CD8-positive, alpha-beta memory T cell (primary cell): Measurements from ENCODE around the gene PEX16. TPM values are rescaled to one million over a fixed set of nuclear protein-coding genes. Genes with fewer than 3 reads are reported as not detected.
A peak's percentile ranks its signal among the peaks of the same experiment; 100 is the strongest.

Experiments used
- CTCF ChIA-PET: fragments of 350-600 bp; sonication (Branson Sonifier 250); formaldehyde crosslinking; loops from one replicate; lab custom pipeline; 2021; ENCODE audit warnings: antibody characterized with exemption; lab: Charles Lee
- POLR2A ChIA-PET: fragments of 350-600 bp; sonication (Branson Sonifier 250); formaldehyde crosslinking; loops from one replicate; lab custom pipeline; 2021; ENCODE audit warnings: antibody characterized with exemption; lab: Charles Lee
- DNase-seq, 5 donors: peaks; one replicate each; pipeline versions ENCODE4 v3.0.0 to v3.0.0-alpha.2; 2020 to 2022; ENCODE audit warnings: mixed read lengths in 1 of 5
- H3K27ac ChIP-seq: one replicate; pipeline ENCODE4 v1.7.0; 2013; ENCODE audit warnings: low read depth, mild to moderate bottlenecking, low read length, moderate library complexity
- H3K27me3 ChIP-seq: 2 replicates; pipeline ENCODE4 v1.7.0; 2013; ENCODE audit warnings: low read length, mild to moderate bottlenecking; ENCODE audit not compliant: insufficient read depth, poor library complexity, severe bottlenecking
- H3K36me3 ChIP-seq: 2 replicates; pipeline ENCODE4 v1.7.0; 2013; ENCODE audit warnings: mild to moderate bottlenecking, low read length, moderate library complexity; ENCODE audit not compliant: insufficient read depth
- H3K4me1 ChIP-seq: 2 replicates; pipeline ENCODE4 v1.7.0; 2013; ENCODE audit warnings: mild to moderate bottlenecking, low read length, moderate library complexity; ENCODE audit not compliant: insufficient read depth
- H3K4me3 ChIP-seq: 2 replicates; pipeline ENCODE4 v1.7.0; 2013; ENCODE audit warnings: mild to moderate bottlenecking, low read length
- H3K9me3 ChIP-seq: 2 replicates; pipeline ENCODE4 v1.7.0; 2013; ENCODE audit warnings: mild to moderate bottlenecking, low read length
- H3K27ac Mint-ChIP-seq, 8 donors: one replicate each; pipeline ENCODE4 v1.8.0; 2020 to 2021; ENCODE audit warnings: mixed read lengths in 8 of 8, mild to moderate bottlenecking in 6 of 8, inconsistent platforms in 3 of 8, moderate library complexity in 3 of 8
- H3K27me3 Mint-ChIP-seq, 2 donors: one replicate each; pipeline ENCODE4 v1.8.0; 2020 to 2021; ENCODE audit warnings: mixed read lengths in 2 of 2, mild to moderate bottlenecking in 1 of 2, moderate library complexity in 1 of 2
- H3K36me3 Mint-ChIP-seq, 3 donors: one replicate each; pipeline ENCODE4 v1.8.0; 2020 to 2021; ENCODE audit warnings: mixed read lengths in 3 of 3, inconsistent platforms in 1 of 3, mild to moderate bottlenecking in 1 of 3
- H3K4me1 Mint-ChIP-seq, 3 donors: one replicate each; pipeline ENCODE4 v1.8.0; 2020 to 2021; ENCODE audit warnings: mixed read lengths in 3 of 3, inconsistent platforms in 1 of 3, mild to moderate bottlenecking in 1 of 3
- H3K4me3 Mint-ChIP-seq, 7 donors: one replicate each; pipeline ENCODE4 v1.8.0; 2020 to 2021; ENCODE audit warnings: mixed read lengths in 7 of 7, mild to moderate bottlenecking in 6 of 7, moderate library complexity in 4 of 7, inconsistent platforms in 2 of 7
- H3K9me3 Mint-ChIP-seq, 5 donors: one replicate each; pipeline ENCODE4 v1.8.0; 2020 to 2022; ENCODE audit warnings: mixed read lengths in 5 of 5, mild to moderate bottlenecking in 3 of 5, moderate library complexity in 2 of 5, inconsistent platforms in 1 of 5
- polyA plus RNA-seq: library from polyadenylated mRNA; unstranded; fragments of 300-500 nt; fragmentation: Illumina TruSeq; gene quantifications from one replicate; pipeline ENCODE4 v1.2.3, GENCODE V29; 2021
- total RNA-seq, 2 experiments: library from RNA; stranded (reverse); gene quantifications; one replicate each; pipeline ENCODE4 v1.2.3, GENCODE V29; 2021

Gene PEX16
- total and polyA plus RNA-seq, 3 experiments from 2014 or later: 35.1 to 63.4 (median 43.2) TPM

DNA sequence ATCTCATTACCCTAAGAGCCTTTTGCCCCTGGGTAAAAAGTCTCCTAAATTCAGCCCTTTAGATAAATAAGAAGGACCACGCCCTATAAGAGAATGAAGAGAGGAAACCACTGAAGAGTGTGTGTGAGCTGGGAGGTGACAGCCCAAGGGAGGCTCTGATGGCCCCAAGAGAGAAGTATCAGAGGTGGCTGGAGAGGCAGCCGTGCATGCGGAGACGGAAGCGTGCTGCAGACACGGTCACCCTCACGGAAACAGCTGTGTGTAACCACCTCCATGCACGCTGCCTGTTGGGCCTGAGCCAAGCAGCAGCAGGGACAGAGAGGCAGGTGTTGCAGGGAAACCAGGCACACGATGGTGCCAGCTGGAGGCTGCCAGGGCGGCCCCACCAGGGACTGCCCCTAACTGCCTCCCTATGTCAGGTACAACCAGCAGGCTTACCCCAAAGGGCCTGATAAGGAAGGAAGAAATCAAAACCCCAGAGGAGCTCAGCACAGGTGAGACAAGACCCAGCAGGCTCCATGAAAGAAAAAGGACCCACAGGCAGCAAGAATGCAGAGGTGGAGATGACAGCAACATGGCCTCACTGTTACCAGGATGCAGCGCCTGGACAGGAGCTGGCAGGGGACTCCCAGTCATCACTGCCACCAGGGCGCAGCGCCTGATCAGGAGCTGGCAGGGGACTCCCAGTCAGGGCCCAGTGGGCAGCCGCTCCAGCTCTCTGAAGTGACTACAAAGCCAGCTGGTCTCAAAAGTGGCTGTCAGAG is 12.5 kb upstream of the PEX16 start:
- CTCF ChIA-PET: interaction anchor here (0.6 to 1.9 kb wide), 3 partner anchors 12 to 309 kb away, joined by 3 to 7 read pairs (median 3); partner anchors contain the start of gene PEX16
- Histone ChIP-seq H3K4me3 (no peak overlapping the region), H3K9me3 (no peaks in the 10 kb centered on the region), H3K27me3 (no peaks in the 10 kb centered on the region), H3K27ac (peak overlapping the region; percentile 14), H3K4me1 (peaks cover 26% of the 10 kb centered on the region), H3K36me3 (peaks cover 20% of the 10 kb centered on the region)
- POLR2A ChIA-PET: interaction anchor here (2.1 kb wide), 1 partner anchor 12 kb away, joined by 13 read pairs; the partner anchor contains the start of gene PEX16
- Mint-ChIP-seq H3K27me3 (peaks cover 0 to 4% of the 10 kb centered on the region in 2 donors), H3K36me3 (peaks cover 0 to 38% (median 3%) of the 10 kb centered on the region in 3 donors), H3K9me3 (no peaks in the 10 kb centered on the region), H3K4me3 (peak overlapping the region; percentile 4 to 81 (median 75)), H3K4me1 (peaks cover 34 to 65% (median 36%) of the 10 kb centered on the region in 3 donors), H3K27ac (peak overlapping the region; percentile 84 to 95 (median 92))
- DNase-seq: peak in 4 of 5 donors; percentile 31 to 71 (median 46)

DNA sequence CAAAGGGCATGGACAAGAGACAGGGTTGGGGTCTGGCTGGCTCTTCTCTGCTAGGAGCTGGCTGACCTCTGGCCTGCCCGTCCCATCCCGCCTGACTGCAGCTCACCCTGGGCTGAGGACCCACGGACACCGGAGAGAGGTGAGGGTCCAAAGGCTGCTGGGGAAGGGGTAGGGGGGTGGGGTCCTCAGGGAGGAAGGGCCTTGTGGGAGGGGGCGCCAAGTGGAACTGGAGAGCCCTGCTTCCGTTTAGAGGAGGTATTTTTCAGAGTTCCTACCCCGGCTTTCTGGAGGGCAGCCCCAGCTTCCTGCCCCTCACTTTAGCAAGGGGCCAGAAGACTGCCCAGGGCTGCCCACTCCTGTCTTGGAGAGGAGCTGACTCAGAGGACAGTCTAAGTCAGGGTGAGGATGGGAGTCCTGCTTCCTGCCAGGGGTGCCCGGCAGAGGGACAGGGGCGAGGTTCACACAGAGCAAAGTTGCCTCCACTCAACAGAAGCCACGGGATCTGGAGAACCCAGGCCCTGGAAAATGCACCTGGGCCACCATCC is 11.9 kb upstream of the PEX16 start:
- DNase-seq: no peak
- Mint-ChIP-seq H3K9me3 (no peaks in the 10 kb centered on the region), H3K36me3 (peaks cover 0 to 32% (median 3%) of the 10 kb centered on the region in 3 donors), H3K27ac (peak overlapping the region; percentile 84 to 95 (median 92)), H3K4me1 (peaks cover 34 to 68% (median 36%) of the 10 kb centered on the region in 3 donors), H3K4me3 (peak overlapping the region; percentile 4 to 81 (median 75)), H3K27me3 (peaks cover 0 to 4% of the 10 kb centered on the region in 2 donors)
- Histone ChIP-seq H3K27me3 (no peaks in the 10 kb centered on the region), H3K4me3 (no peak overlapping the region), H3K9me3 (no peaks in the 10 kb centered on the region), H3K27ac (peak overlapping the region; percentile 10), H3K4me1 (peaks cover 26% of the 10 kb centered on the region), H3K36me3 (peaks cover 13% of the 10 kb centered on the region)
- ChIA-PET POLR2A (interaction anchor here (0.6 to 2.1 kb wide), 2 partner anchors 12 to 183 kb away, joined by 3 to 13 read pairs; partner anchors contain the start of gene PEX16), CTCF (interaction anchor here (0.6 to 1.9 kb wide), 2 partner anchors 12 to 28 kb away, joined by 3 to 7 read pairs; partner anchors contain the start of gene PEX16)

DNA sequence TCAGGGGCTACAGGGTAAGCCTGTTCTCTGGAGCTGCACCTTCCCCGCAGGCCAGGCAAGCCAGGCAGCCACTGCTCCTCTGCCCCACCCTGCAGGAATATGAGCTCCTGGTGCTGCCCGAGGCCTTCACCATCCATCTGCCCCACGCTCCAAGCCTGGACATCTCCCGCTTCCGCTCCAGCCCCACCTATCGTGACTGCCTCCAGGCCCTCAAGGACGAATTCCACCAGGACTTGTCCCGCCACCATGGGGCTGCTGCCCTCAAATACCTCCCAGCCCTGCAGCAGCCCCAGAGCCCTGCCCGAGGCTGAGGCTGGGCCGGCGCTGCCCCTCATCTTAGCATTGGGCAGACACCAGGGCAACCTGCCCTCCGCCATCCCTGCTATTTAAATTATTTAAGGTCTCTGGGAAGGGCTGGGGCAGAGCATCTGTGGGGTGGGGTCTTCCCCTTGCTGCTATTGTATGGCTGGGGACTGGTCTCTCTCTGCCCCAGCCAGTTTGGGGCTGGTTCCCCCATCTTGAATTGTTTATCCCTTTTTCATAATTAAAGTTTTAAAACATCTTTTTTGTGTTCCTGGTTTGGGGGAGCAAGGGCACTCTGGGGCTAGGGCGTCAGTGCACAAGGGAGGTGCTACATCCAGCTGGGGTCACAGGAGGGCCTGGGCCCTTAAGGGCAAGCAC is 11.0 kb upstream of the PEX16 start:
- Mint-ChIP-seq H3K4me3 (peak overlapping the region in 1 of 7 donors; percentile 51), H3K9me3 (no peaks in the 10 kb centered on the region), H3K4me1 (peaks cover 41 to 75% (median 43%) of the 10 kb centered on the region in 3 donors), H3K27me3 (peaks cover 0 to 5% of the 10 kb centered on the region in 2 donors), H3K27ac (peak overlapping the region in 6 of 8 donors; percentile 36 to 82 (median 56)), H3K36me3 (peaks cover 0 to 23% (median 3%) of the 10 kb centered on the region in 3 donors)
- H3K27me3 ChIP-seq: no peaks in the 10 kb centered on the region
- no peak overlapping the region for H3K27ac ChIP-seq
- POLR2A ChIA-PET: interaction anchor here (2.1 kb wide), 1 partner anchor 11 kb away, joined by 13 read pairs; the partner anchor contains the start of gene PEX16
- CTCF ChIA-PET: interaction anchor here (1.4 kb wide), 1 partner anchor 36 kb away, joined by 3 read pairs; no protein-coding TSS in a partner anchor
- DNase-seq: no peak
- no peak overlapping the region for H3K4me3 ChIP-seq
- peaks cover 4% of the 10 kb centered on the region for H3K36me3 ChIP-seq
- peaks cover 26% of the 10 kb centered on the region for H3K4me1 ChIP-seq
- H3K9me3 ChIP-seq: no peaks in the 10 kb centered on the region

DNA sequence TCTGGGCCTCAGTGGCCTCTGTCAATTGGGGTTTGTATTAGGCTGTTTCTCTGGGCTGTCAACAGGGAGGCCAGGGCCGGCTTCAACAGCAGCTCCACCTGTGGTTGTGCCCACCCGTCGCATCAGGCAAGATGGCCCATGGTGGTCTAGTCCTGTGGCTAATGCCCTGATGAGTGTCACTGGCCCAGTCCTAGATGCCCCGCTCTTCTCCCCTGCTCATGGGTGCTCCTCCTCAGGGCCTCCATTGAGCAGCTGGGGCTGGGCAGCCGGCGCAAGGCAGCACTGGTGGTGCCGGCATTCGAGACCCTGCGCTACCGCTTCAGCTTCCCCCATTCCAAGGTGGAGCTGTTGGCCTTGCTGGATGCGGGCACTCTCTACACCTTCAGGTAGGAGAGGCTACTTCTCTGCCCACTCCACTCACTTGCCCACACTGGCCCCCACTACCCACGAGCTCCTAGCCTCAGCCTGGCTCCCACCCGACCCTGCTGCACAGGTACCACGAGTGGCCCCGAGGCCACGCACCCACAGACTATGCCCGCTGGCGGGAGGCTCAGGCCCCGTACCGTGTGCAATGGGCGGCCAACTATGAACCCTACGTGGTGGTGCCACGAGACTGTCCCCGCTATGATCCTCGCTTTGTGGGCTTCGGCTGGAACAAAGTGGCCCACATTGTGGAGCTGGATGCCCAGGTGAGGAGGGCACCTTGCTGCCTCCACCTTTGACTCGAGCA is 10.2 kb upstream of the PEX16 start:
- H3K27me3 Mint-ChIP-seq: peaks cover 0 to 10% of the 10 kb centered on the region in 2 donors
- Histone ChIP-seq H3K27me3 (no peaks in the 10 kb centered on the region), H3K27ac (no peak overlapping the region), H3K36me3 (no peaks in the 10 kb centered on the region), H3K4me1 (peaks cover 26% of the 10 kb centered on the region), H3K9me3 (no peaks in the 10 kb centered on the region), H3K4me3 (no peak overlapping the region)
- peak overlapping the region in 7 of 8 donors; percentile 48 to 97 (median 76) for H3K27ac Mint-ChIP-seq
- ChIA-PET POLR2A (no interaction called here), CTCF (interaction anchor here (1.3 to 2.1 kb wide), 3 partner anchors 37 to 79 kb away, joined by 3 to 6 read pairs (median 3); no protein-coding TSS in a partner anchor)
- no peaks in the 10 kb centered on the region for H3K9me3 Mint-ChIP-seq
- H3K36me3 Mint-ChIP-seq: peaks cover 0 to 14% (median 2%) of the 10 kb centered on the region in 3 donors
- peak overlapping the region in 2 of 7 donors; percentile 8 to 55 for H3K4me3 Mint-ChIP-seq
- peaks cover 45 to 80% (median 47%) of the 10 kb centered on the region in 3 donors for H3K4me1 Mint-ChIP-seq
- no peak for DNase-seq

DNA sequence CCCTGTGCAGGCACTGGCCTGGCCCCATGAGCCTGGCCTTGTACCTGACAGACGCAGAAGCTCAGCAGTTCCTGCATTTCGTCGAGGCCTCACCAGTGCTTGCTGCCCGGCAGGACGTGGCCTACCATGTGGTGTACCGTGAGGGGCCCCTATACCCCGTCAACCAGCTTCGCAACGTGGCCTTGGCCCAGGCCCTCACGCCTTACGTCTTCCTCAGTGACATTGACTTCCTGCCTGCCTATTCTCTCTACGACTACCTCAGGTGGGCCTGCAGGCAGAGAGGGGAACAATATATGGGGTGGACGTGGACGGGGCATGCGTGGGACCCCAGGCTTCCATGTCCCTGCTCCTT is 9.6 kb upstream of the PEX16 start:
- peaks cover 0 to 10% of the 10 kb centered on the region in 2 donors for H3K27me3 Mint-ChIP-seq
- H3K4me3 ChIP-seq: no peak overlapping the region
- POLR2A ChIA-PET: no interaction called here
- no peak overlapping the region for H3K27ac ChIP-seq
- peak overlapping the region in 2 of 7 donors; percentile 8 to 55 for H3K4me3 Mint-ChIP-seq
- peaks cover 0 to 9% (median 2%) of the 10 kb centered on the region in 3 donors for H3K36me3 Mint-ChIP-seq
- DNase-seq: peak in 1 of 5 donors; percentile 54
- peak overlapping the region; percentile 48 to 97 (median 76) for H3K27ac Mint-ChIP-seq
- peaks cover 45 to 76% (median 47%) of the 10 kb centered on the region in 3 donors for H3K4me1 Mint-ChIP-seq
- H3K27me3 ChIP-seq: no peaks in the 10 kb centered on the region
- CTCF ChIA-PET: interaction anchor here (1.2 to 2.1 kb wide), 5 partner anchors 8 to 79 kb away, joined by 3 to 7 read pairs (median 3); partner anchors contain the start of gene PEX16
- H3K9me3 Mint-ChIP-seq: no peaks in the 10 kb centered on the region
- no peaks in the 10 kb centered on the region for H3K9me3 ChIP-seq
- peaks cover 26% of the 10 kb centered on the region for H3K4me1 ChIP-seq
- H3K36me3 ChIP-seq: no peaks in the 10 kb centered on the region

DNA sequence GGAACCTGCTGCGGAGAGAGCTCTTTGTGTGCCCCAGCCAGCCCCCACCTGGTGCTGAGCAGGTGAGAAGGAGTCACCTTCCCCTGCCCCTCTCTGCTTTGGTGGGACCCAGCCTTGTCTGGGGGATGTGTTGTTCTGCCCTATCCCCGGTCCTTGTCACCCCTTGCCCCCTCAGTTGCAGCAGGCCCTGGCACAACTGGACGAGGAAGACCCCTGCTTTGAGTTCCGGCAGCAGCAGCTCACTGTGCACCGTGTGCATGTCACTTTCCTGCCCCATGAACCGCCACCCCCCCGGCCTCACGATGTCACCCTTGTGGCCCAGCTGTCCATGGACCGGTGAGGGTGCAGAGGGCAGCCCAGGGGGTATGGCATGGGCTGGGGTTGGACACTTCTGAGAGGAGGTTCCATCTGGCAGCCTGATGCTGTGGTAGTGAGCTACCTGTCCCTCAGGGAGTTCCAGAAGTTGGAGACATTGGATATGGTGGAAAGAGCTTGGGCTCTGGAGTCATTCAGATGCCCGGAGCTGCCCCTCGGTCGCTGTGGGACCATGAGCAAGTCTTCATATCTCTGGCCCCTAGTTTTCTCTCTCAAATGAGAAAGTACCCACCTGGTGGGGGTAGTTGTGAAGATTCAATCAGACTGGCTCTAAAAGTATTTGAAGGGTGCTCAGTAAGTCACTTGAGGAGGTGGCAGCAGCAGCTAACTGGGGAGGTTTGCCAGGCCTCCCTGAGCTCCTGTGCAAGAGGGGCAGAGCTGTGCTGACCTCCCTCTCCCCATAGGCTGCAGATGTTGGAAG is 9.1 kb upstream of the PEX16 start:
- no peak for DNase-seq
- no peaks in the 10 kb centered on the region for H3K9me3 ChIP-seq
- Mint-ChIP-seq H3K27ac (peak overlapping the region; percentile 48 to 97 (median 76)), H3K27me3 (peaks cover 0 to 10% of the 10 kb centered on the region in 2 donors), H3K4me1 (peaks cover 45 to 74% (median 46%) of the 10 kb centered on the region in 3 donors), H3K9me3 (no peaks in the 10 kb centered on the region), H3K4me3 (peak overlapping the region in 2 of 7 donors; percentile 32 to 55), H3K36me3 (peaks cover 0 to 5% (median 2%) of the 10 kb centered on the region in 3 donors)
- no peaks in the 10 kb centered on the region for H3K36me3 ChIP-seq
- no peaks in the 10 kb centered on the region for H3K27me3 ChIP-seq
- ChIA-PET POLR2A (no interaction called here), CTCF (interaction anchor here (1.2 to 2.1 kb wide), 4 partner anchors 9 to 80 kb away, joined by 3 to 7 read pairs (median 4); partner anchors contain the start of gene PEX16)
- H3K4me1 ChIP-seq: peaks cover 25% of the 10 kb centered on the region
- H3K4me3 ChIP-seq: no peak overlapping the region
- no peak overlapping the region for H3K27ac ChIP-seq
